Measurements from ENCODE around the gene ZNF563.
"Not testable (repeated sequence)": the region's sequence is repeated elsewhere in the genome, so short reads cannot be mapped to it uniquely, and the experiment has no call there.

The ZNF563 gene

DNA sequence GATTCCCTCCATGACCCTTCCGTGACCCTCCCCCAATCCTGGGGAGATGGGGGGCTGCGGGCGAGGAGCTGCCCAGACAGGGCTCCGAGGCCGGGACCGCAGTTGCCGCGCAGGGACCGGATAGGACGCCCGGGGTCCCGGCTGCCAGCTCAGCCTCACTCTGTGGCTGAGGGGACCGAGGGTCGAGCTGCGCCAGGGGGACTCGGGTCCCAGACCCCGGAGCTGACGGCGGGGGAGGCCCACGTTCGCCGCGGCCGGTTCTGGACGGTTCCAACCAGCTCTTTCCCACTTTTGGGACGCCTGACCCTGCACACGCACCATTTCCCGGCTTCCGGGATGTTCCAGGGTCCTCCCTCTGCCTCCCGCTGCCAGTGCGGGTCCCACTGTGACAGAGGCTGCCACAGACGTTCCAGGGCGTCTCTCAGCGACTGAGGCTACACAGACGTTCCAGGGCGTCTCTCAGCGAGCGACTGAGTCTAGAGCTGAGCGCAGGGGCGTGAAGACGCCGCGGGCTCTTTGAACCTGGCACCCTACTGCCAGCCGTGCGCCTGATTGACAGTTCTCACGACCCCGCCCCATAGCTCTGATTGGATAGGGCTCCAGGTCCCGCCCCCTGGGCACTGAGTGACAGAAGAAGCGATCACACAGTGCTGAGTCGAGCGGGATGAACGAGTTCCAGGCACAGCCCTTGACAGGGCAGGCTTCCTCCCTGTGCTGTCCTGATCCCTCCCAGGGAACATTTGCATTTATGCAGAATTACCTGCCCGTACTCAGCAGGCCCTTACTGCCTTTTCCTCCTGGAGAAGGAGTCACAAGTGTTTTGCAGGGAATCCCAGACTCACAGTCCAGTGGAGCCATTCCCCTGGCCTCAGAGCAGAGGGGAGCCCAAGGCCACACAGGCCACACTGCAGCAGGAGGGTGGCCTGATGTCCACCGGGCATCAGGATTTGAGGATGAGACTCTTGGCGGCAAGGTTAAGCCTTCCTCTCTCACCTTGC, at the start of gene ZNF563:
Gene ZNF563 (minus strand): TSS at position 472 of the 998 bp plus-strand sequence. CDS start 151 bp downstream, at position 321.
- DNase-seq: peak; percentile 95

GRCh38 chr19:12380444-12380737, 47.0 kb upstream of the ZNF563 start:
- no peak for DNase-seq

DNA sequence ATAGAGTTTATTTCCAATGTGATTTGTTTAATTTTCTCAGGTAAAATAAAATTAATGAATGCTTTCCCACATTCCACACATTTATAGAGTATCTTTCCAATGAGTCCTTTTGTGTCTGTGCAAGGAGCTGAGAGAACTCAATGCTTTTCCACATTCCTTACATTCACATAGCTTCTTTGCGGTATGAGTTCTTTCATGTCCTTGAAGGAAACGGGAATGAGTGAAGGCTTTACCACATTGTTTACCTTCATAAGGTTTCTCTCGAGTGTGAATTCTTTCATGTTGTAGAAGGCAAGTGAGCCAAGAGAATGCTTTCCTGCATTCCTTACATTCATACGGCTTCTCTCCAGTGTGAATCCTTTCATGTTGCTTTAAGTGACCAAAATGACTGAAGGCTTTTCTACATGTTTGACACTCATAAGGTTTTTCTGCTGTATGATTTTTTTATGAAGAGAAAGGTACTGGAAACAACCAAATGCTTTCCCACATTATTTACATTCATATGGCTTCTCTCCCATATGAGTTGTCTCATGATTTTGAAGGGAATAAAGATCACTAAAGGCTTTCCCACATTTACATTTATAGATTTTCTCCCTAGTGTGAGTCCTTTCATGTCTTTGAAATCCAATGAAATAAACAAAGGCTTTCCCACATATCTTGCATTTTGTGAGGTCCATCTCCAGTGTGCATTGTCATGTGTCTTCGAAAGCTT, 46.5 kb upstream of the ZNF563 start:
- DNase-seq: no peak

DNA sequence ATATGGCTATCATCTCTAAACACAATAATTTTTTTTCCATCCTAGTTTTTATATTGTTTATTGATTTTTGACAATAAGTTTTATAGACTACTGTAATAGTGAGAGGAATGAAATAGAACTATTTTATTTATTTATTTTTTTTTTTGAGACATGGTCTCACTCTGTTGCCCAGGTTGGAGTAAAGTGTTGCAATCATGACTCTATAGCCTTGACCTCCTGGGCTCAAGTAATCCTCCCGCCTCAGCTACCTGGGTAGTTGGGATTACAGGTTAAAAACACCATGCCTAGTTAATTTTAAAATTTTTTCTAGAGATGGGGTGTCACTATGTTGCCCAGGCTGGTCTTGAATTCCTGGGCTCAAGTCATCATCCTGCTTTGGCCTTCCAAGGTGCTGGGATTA, 40.6 kb upstream of the ZNF563 start:
- no peak for DNase-seq

DNA sequence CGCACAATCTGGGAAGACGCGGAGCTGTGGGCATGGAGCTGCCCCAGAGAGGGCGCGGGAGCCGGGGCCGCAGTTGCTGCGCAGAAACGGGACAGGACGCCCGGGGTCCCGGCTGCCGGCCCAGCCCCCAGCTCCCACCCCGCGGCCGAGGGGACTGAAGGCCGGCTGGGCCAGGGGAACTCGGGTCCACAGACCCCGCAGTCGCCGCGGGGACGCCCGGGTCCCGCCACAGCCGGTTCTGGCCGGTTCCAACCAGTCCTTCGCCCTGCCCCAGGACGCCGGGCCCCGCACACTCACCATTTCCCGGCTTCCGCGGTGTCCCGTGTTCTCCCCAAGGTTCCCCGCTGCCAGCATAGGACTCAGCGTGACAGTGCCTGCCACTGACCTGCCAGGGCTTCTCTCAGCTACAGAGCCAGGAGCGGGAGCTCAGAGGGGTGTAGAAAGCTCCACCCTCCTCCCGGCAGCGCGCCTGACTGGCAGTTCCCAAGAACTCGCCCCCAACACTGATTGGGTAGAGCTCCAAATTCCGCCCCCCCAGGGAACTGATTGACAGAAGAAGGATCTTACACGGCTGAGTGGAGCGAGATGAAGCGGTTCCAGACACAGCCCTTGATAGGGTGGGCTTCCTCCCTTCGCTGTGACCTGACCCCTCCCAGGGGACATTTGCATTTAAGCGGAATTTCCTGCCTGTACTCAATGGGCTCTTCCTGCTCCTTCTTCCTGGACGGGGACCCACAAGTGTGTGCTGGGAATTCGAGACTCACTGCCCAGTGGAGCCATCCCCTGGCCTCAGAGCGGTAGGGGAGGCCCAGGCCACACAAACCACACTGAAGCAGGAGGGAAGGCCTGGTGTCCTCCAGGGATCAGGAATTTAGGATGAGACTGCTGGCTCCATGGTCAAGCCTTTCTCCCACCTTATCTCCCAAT, 32.1 kb upstream of the ZNF563 start, which contains the start of gene ZNF442:
Gene ZNF442 (minus strand): TSS at position 448 of the 927 bp plus-strand sequence. CDS start 2,052 bp downstream, outside the sequence.
- DNase-seq: peak; percentile 94

GRCh38 chr19:12364391-12365235, 31.2 kb upstream of the ZNF563 start:
- no peak for DNase-seq

- DNase-seq: not testable (repeated sequence)
Observed at GRCh38 chr19:12362236-12362635, 28.8 kb upstream of the ZNF563 start.

- DNase-seq: no peak
Observed at GRCh38 chr19:12353375-12353774, 19.9 kb upstream of the ZNF563 start.

GRCh38 chr19:12350890-12351197, 17.4 kb upstream of the ZNF563 start:
- no peak for DNase-seq

DNA sequence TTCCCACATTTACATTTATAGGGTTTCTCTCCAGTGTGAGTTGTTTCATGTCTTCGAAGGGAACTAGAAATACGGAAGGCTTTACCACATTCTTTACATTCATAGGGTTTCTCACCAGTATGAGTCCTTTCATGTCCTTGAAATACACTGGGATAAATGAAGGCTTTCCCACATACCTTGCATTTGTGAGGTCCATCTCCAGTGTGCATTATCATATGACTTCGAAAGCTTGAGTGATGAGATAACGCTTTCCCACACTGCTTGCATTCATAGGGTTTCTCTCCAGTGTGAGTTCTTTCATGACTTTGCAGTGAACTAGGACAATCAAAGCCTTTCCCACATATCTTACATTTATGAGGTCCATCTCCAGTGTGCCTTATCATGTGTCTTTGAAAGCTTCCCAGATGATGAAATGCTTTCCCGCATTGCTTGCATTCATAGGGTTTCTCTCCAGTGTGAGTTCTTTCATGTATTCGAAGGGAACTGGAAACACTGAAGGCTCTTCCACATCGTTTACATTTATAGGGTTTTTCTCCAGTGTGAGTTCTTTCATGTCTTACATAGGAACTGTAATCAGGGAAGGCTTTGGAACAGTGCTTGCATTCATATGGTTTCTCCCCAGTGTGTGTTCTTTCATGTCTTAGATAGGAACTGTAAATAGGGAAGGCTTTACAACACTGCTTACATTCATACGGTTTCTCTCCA, 16.9 kb upstream of the ZNF563 start:
- no peak for DNase-seq

DNA sequence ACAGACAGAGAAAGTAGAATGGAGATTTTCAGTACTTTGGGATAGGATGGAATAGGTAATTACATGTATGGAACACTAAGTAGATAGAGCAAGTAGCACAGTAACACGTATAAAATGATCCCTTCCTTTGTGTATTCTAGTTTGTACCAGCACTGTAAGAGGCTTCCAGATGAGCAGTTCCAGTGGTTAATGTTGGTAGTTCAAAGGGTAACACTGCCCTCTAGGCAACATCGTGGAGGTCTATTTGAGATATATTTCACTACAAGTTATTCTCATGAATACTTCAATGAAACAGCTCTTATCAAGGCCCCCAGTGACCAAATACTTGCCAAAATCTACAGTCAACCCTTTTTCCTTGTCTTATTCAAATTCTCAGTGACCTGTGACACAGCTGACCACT, 13.5 kb upstream of the ZNF563 start:
- DNase-seq: no peak

DNA sequence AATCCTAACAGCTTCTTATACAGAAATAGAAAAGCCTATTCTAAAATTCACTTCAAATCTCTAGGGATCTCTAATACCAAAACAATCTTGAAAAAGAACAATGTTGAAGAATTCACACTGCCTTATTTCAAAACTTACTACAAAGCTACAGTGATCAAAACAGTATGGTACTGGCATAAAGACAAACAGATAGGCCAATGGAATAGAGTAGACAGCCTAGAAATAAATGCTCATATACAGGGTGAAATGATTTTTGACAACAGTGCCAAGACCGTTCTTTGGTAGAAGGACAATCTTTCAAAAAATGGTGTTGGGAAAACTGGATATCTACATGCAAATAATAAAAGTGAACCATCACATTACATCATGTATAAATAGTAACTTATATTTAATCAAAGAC, 11.8 kb upstream of the ZNF563 start:
- no peak for DNase-seq

- no peak for DNase-seq
Observed at GRCh38 chr19:12331211-12331941, 2.1 kb downstream of the ZNF563 start.

- DNase-seq: no peak
Observed at GRCh38 chr19:12330340-12330739, 3.1 kb downstream of the ZNF563 start.

GRCh38 chr19:12325690-12326089, 7.7 kb downstream of the ZNF563 start:
- DNase-seq: no peak

GRCh38 chr19:12318782-12319413, 14.5 kb downstream of the ZNF563 start:
- DNase-seq: no peak

- no peak for DNase-seq
Observed at GRCh38 chr19:12314553-12314952, 18.9 kb downstream of the ZNF563 start.

DNA sequence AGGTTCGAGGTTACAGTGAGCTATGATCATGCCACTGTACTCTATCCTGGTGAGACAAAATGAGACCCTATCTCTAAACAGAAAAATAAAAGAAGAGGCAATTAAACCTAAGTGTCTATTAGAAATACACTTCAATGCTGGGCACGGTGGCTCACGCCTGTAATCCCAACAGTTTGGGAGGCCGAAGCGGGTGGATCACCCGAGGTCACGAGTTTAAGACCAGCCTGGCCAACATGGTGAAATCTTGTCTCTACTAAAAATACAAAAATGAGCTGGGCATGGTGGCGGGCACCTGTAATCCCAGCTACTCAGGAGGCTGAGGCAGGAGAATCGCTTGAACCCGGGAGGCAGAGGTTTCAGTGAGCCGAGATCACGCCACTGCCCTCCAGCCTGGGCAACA, 24.5 kb downstream of the ZNF563 start:
- DNase-seq: not testable (repeated sequence)

- DNase-seq: no peak
Observed at GRCh38 chr19:12295191-12295590, 38.2 kb downstream of the ZNF563 start.
